GM12878 (cell line): Measurements from ENCODE around the gene TANC1. TPM values are rescaled to one million over a fixed set of nuclear protein-coding genes. Genes with fewer than 3 reads are reported as not detected.

Experiments used
- ATAC-seq: fragments of 200-7000 bp; cut with Tn5 transposase; 3 replicates; pipeline ENCODE4 v1.9.1; 2020; ENCODE audit warnings: mild to moderate bottlenecking, moderate library complexity
- BruUV-seq: library from RNA; stranded (reverse); fragments of 400-500 nt; replicated peaks from 2 replicates; lab custom pipeline; 2021; lab: Mats Ljungman, UMichigan
- CTCF ChIA-PET: fragments of 300-600 bp; sonication (Branson Sonifier 250); formaldehyde crosslinking; extraction: SDS; loops from one replicate; lab custom pipeline; 2021; ENCODE audit warnings: inconsistent platforms; lab: Yijun Ruan, JAX
- POLR2A ChIA-PET: fragments of 350-600 bp; formaldehyde crosslinking; extraction: SDS; loops from one replicate; lab custom pipeline; 2021; ENCODE audit warnings: inconsistent platforms; lab: Charles Lee
- RAD21 ChIA-PET: fragments of 300-600 bp; sonication (Branson Sonifier 250); formaldehyde crosslinking; loops from one replicate; lab custom pipeline; 2023; ENCODE audit warnings: antibody characterized with exemption; ENCODE audit not compliant: unreplicated experiment; lab: Charles Lee
- SMC1A ChIA-PET: fragments of 300-600 bp; sonication (Branson Sonifier 250); formaldehyde crosslinking; loops from one replicate; lab custom pipeline; 2023; ENCODE audit not compliant: unreplicated experiment, uncharacterized antibody; lab: Charles Lee
- DNase-seq: peaks from one replicate; pipeline ENCODE4 v3.0.0-alpha.2; 2011; ENCODE audit warnings: low read depth, low spot score
- FAIRE-seq: peaks from 3 replicates; lab custom pipeline; 2011; peaks lifted over from hg19 to GRCh38; lab: Jason Lieb, UNC
- H2AFZ ChIP-seq: 2 replicates; pipeline ENCODE4 v1.6.0; 2011; ENCODE audit warnings: low read depth, low read length, control low read depth; ENCODE audit not compliant: control insufficient read depth
- H3K27ac ChIP-seq: 2 replicates; pipeline ENCODE4 v1.5.1; 2011; ENCODE audit warnings: control low read depth; ENCODE audit not compliant: control insufficient read depth, insufficient read depth
- H3K27me3 ChIP-seq, 2 experiments: replicated peaks in 1 of 2; 2 replicates each; pipeline versions ENCODE4 v1.6.0 to v1.6.1; 2011; ENCODE audit warnings: low read length in 1 of 2; ENCODE audit not compliant: control insufficient read depth in 2 of 2, insufficient read depth in 2 of 2
- H3K36me3 ChIP-seq, 2 experiments: 2 replicates each; pipeline ENCODE4 v1.5.1; 2011; ENCODE audit warnings: low read length in 1 of 2; ENCODE audit not compliant: control insufficient read depth in 2 of 2, insufficient read depth in 2 of 2
- H3K4me1 ChIP-seq: 2 replicates; pipeline ENCODE4 v1.6.1; 2011; ENCODE audit warnings: mild to moderate bottlenecking, low read length, moderate library complexity, mixed read lengths; ENCODE audit not compliant: control insufficient read depth, insufficient read depth
- H3K4me2 ChIP-seq: 2 replicates; pipeline ENCODE4 v1.6.0; 2011; ENCODE audit warnings: control low read depth; ENCODE audit not compliant: control insufficient read depth, insufficient read depth
- H3K4me3 ChIP-seq: fragments of 200-600 bp; sonication (generic); 2 replicates; pipeline ENCODE4 v1.5.1; 2016
- H3K79me2 ChIP-seq: 2 replicates; pipeline ENCODE4 v1.6.0; 2011; ENCODE audit warnings: low read length; ENCODE audit not compliant: control insufficient read depth, insufficient read depth
- H3K9ac ChIP-seq: 2 replicates; pipeline ENCODE4 v1.8.0; 2011; ENCODE audit warnings: low read length, control low read depth, mixed read lengths; ENCODE audit not compliant: control insufficient read depth, insufficient read depth
- H3K9me3 ChIP-seq: replicated peaks from 3 replicates; pipeline ENCODE4 v1.5.1; 2011; ENCODE audit warnings: mild to moderate bottlenecking, low read length; ENCODE audit not compliant: control insufficient read depth, insufficient read depth
- H4K20me1 ChIP-seq: 2 replicates; pipeline ENCODE4 v1.6.0; 2011; ENCODE audit not compliant: control insufficient read depth, insufficient read depth
- BACH1 ChIP-seq: fragments of 450-650 bp; IDR thresholded peaks from 2 replicates; pipeline ENCODE4 v1.6.1; 2017; ENCODE audit warnings: mild to moderate bottlenecking, borderline replicate concordance
- BCL11A ChIP-seq: IDR thresholded peaks from 2 replicates; pipeline ENCODE4 v1.6.1; 2011; ENCODE audit warnings: low read depth, low read length
- CBX5 ChIP-seq: sonication (generic); IDR thresholded peaks from 2 replicates; pipeline ENCODE4 v1.6.1; 2016; ENCODE audit warnings: low read depth, moderate library complexity, mild to moderate bottlenecking, inconsistent platforms
- EED ChIP-seq: sonication (generic); IDR thresholded peaks from 2 replicates; pipeline ENCODE4 v1.6.1; 2016; ENCODE audit warnings: antibody characterized with exemption, low read depth
- ETV6 ChIP-seq, 2 experiments: fragments of 450-650 bp in 1 of 2; IDR thresholded peaks in 1 of 2; conservative IDR thresholded peaks in 1 of 2; 2 replicates each; pipeline ENCODE4 v1.6.1; 2014; ENCODE audit warnings: antibody characterized with exemption in 1 of 2, borderline replicate concordance in 1 of 2, low read depth in 1 of 2, mild to moderate bottlenecking in 1 of 2, moderate library complexity in 1 of 2
- FOXM1 ChIP-seq: IDR thresholded peaks from 2 replicates; pipeline ENCODE4 v1.6.1; 2012; ENCODE audit warnings: low read depth, mild to moderate bottlenecking, inconsistent platforms, low read length, moderate library complexity
- HDAC2 ChIP-seq: fragments of 200-600 bp; sonication (generic); IDR thresholded peaks from 2 replicates; pipeline ENCODE4 v1.6.1; 2017
- HDGF ChIP-seq: fragments of 450-650 bp; IDR thresholded peaks from 2 replicates; pipeline ENCODE4 v1.6.1; 2016; ENCODE audit warnings: antibody characterized with exemption
- IKZF2 ChIP-seq, 2 experiments: fragments of 450-650 bp; IDR thresholded peaks; 2 replicates each; pipeline ENCODE4 v1.6.1; 2017; ENCODE audit warnings: mild to moderate bottlenecking in 2 of 2, moderate library complexity in 2 of 2
- MYB ChIP-seq: fragments of 150-350 bp; IDR thresholded peaks from 2 replicates; pipeline ENCODE4 v1.6.1; 2014; ENCODE audit warnings: mild to moderate bottlenecking, low read depth, low read length, borderline replicate concordance
- RAD21 ChIP-seq: IDR thresholded peaks from 2 replicates; pipeline ENCODE4 v1.6.1; 2011; ENCODE audit warnings: mild to moderate bottlenecking, low read depth, low read length, moderate library complexity; ENCODE audit not compliant: insufficient read depth
- SIX5 ChIP-seq: IDR thresholded peaks from 2 replicates; pipeline ENCODE4 v1.6.1; 2011; ENCODE audit warnings: mild to moderate bottlenecking, low read depth, low read length, moderate library complexity; ENCODE audit not compliant: severe bottlenecking
- SP1 ChIP-seq: IDR thresholded peaks from one replicate; pipeline ENCODE4 v1.6.1; 2011; ENCODE audit warnings: low read depth, low read length
- YBX1 ChIP-seq: fragments of 450-650 bp; IDR thresholded peaks from 2 replicates; pipeline ENCODE4 v1.6.1; 2016; ENCODE audit warnings: antibody characterized with exemption
- ZNF24 ChIP-seq: fragments of 450-650 bp; IDR thresholded peaks from 2 replicates; pipeline ENCODE4 v1.6.1; 2017; ENCODE audit warnings: antibody characterized with exemption, mild to moderate bottlenecking
- WGBS: methylation state at CpG from one replicate; pipeline ENCODE4 v1.1.6; 2016; ENCODE audit warnings: low lambda C conversion rate; ENCODE audit not compliant: insufficient replicate concordance, insufficient coverage; ENCODE audit errors: missing lambda C conversion rate; 5-methylcytosine and 5-hydroxymethylcytosine counted together
- in situ Hi-C: fragments of 300-500 bp; cut with MboI; formaldehyde crosslinking; loops from 9 replicates; pipeline ENCODE4 v1.14.3; 2018; ENCODE audit warnings: mixed read lengths
- intact Hi-C: fragments of 100-400 bp; cut with micrococcal nuclease; formaldehyde crosslinking; loops from one replicate; pipeline ENCODE4 v1.14.2; 2022; ENCODE audit not compliant: unreplicated experiment
- polyA plus RNA-seq, 11 experiments: library from polyadenylated mRNA; depleted of rRNA in 4 of 11; unstranded in 6 of 11; stranded (reverse) in 5 of 11; fragments of >200 nt; fragmentation: Nextera tagmentation in 4 of 11; fragmentation: Illumina TruSeq in 1 of 11; extraction: Ambion mirVana in 4 of 11; extraction: Trizol in 1 of 11; gene quantifications; 1 replicate in 1 of 11; 2 replicates in 10 of 11; pipeline versions ENCODE4 v1.2.1 to v1.2.3, GENCODE V29; 2011 to 2016; ENCODE audit warnings: inconsistent platforms in 2 of 11, missing spikeins in 2 of 11, low read depth in 1 of 11
- total RNA-seq, 4 experiments: library from RNA; depleted of rRNA in 3 of 4; stranded (reverse); fragments of >200 nt in 3 of 4; fragmentation: Illumina TruSeq in 1 of 4; extraction: Trizol in 1 of 4; gene quantifications; 2 replicates each; pipeline versions ENCODE4 v1.2.1 to v1.2.3, GENCODE V29; 2013 to 2021
- TF ChIP-seq, protein P1 (sequence below): IDR thresholded peaks from 2 replicates; pipeline ENCODE4 v1.6.1; 2012; ENCODE audit warnings: improper control_type of control experiment, low read depth, low read length; ENCODE audit not compliant: insufficient replicate concordance

The TANC1 gene
- total and polyA plus RNA-seq, 10 of the 15 experiments (the other 5 are each of a cell fraction or from before 2014, with no cell fraction given): 0.05 to 5.0 (median 0.34) TPM

DNA sequence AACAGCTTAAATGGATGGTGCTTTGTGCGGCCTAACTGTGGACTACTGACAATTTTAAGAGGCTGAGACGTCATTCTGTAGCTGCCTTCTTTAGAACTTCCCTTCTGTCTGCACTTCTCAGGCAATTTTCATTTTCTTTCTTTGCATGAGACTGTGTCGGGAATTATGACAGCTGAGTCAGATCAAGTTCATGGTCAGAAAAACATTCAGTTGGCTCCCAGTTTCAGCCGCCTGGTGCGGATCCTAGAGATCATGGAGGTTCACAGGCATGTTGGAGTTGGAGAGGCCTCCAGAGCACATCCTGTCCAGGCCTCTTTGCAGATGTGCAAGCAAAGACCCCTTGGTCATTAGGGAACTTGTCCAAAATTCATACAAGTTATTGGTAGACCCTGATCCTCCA lies 135.0 kb downstream of the TANC1 start:
- intact Hi-C loops: no loop called here
- no peak overlapping the region for H3K4me2 ChIP-seq
- H4K20me1 ChIP-seq: no peaks in the 10 kb centered on the region
- H2AFZ ChIP-seq: no peak overlapping the region
- BruUV-seq: no TSS peak
- H3K4me3 ChIP-seq: no peak overlapping the region
- H3K9me3 ChIP-seq: no peaks in the 10 kb centered on the region
- ATAC-seq (no peak), DNase-seq (no peak), FAIRE-seq (no peak)
- ChIA-PET RAD21 (no interaction called here), CTCF (no interaction called here), POLR2A (no interaction called here), SMC1A (no interaction called here)
- no peaks in the 10 kb centered on the region for H3K79me2 ChIP-seq
- H3K36me3 ChIP-seq: no peaks in the 10 kb centered on the region
- H3K4me1 ChIP-seq: no peaks in the 10 kb centered on the region
- no peak overlapping the region for H3K27ac ChIP-seq
- TF ChIP-seq MYB: no peak
- TF ChIP-seq HDAC2: no peak
- no peak for TF ChIP-seq CBX5
- TF ChIP-seq RAD21: no peak
- TF ChIP-seq, protein P1, sequence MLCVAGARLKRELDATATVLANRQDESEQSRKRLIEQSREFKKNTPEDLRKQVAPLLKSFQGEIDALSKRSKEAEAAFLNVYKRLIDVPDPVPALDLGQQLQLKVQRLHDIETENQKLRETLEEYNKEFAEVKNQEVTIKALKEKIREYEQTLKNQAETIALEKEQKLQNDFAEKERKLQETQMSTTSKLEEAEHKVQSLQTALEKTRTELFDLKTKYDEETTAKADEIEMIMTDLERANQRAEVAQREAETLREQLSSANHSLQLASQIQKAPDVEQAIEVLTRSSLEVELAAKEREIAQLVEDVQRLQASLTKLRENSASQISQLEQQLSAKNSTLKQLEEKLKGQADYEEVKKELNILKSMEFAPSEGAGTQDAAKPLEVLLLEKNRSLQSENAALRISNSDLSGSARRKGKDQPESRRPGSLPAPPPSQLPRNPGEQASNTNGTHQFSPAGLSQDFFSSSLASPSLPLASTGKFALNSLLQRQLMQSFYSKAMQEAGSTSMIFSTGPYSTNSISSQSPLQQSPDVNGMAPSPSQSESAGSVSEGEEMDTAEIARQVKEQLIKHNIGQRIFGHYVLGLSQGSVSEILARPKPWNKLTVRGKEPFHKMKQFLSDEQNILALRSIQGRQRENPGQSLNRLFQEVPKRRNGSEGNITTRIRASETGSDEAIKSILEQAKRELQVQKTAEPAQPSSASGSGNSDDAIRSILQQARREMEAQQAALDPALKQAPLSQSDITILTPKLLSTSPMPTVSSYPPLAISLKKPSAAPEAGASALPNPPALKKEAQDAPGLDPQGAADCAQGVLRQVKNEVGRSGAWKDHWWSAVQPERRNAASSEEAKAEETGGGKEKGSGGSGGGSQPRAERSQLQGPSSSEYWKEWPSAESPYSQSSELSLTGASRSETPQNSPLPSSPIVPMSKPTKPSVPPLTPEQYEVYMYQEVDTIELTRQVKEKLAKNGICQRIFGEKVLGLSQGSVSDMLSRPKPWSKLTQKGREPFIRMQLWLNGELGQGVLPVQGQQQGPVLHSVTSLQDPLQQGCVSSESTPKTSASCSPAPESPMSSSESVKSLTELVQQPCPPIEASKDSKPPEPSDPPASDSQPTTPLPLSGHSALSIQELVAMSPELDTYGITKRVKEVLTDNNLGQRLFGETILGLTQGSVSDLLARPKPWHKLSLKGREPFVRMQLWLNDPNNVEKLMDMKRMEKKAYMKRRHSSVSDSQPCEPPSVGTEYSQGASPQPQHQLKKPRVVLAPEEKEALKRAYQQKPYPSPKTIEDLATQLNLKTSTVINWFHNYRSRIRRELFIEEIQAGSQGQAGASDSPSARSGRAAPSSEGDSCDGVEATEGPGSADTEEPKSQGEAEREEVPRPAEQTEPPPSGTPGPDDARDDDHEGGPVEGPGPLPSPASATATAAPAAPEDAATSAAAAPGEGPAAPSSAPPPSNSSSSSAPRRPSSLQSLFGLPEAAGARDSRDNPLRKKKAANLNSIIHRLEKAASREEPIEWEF: no peak
- no peak for TF ChIP-seq YBX1
- TF ChIP-seq HDGF: no peak
- TF ChIP-seq SIX5: no peak
- no peak for TF ChIP-seq IKZF2 (IDR thresholded peaks at IDR 0.05)
- TF ChIP-seq EED: no peak
- TF ChIP-seq ZNF24: no peak
- TF ChIP-seq ETV6 (conservative IDR thresholded peaks at IDR 0.05 in 1 of 2, IDR thresholded peaks at IDR 0.05 in 1 of 2; ENCODE audit: borderline replicate concordance in 1 of 2, low read depth in 1 of 2): no peak
- TF ChIP-seq BACH1: no peak
- TF ChIP-seq BCL11A: no peak
- TF ChIP-seq SP1: no peak
- TF ChIP-seq FOXM1: no peak
- H3K27me3 ChIP-seq: no peaks in the 10 kb centered on the region
- no CpG with 5 or more reads among the region's 5 CpGs for WGBS
- no peak overlapping the region for H3K9ac ChIP-seq
- in situ Hi-C loops: no loop called here
